ENCODE data around the gene BCL2. TPM values are rescaled to one million over a fixed set of nuclear protein-coding genes. Genes with fewer than 3 reads are reported as not detected.
A peak's percentile ranks its signal among the peaks of the same experiment; 100 is the strongest.

BCL2 gene
- total RNA-seq, 1 donor from 2014 or later: 16.5 TPM

- Mint-ChIP-seq H3K36me3 (peaks cover 3% of the 10 kb centered on the region), H3K9me3 (peaks cover 10% of the 10 kb centered on the region), H3K27ac (no peak overlapping the region), H3K27me3 (no peaks in the 10 kb centered on the region), H3K4me1 (ENCODE audit: unreplicated experiment) (peaks cover 15% of the 10 kb centered on the region), H3K4me3 (no peak overlapping the region)
- no peak for DNase-seq (ENCODE audit: extremely low spot score, unreplicated experiment)
- TF ChIP-seq CTCF (conservative IDR thresholded peaks at IDR 0.05): no peak
Observed at GRCh38 chr18:63100630-63101055, 218.9 kb downstream of the BCL2 start.

- Mint-ChIP-seq H3K9me3 (peaks cover 5% of the 10 kb centered on the region), H3K4me3 (no peak overlapping the region), H3K36me3 (peaks cover 3% of the 10 kb centered on the region), H3K27ac (peak overlapping the region; percentile 31), H3K27me3 (no peaks in the 10 kb centered on the region), H3K4me1 (ENCODE audit: unreplicated experiment) (peaks cover 15% of the 10 kb centered on the region)
- TF ChIP-seq CTCF (conservative IDR thresholded peaks at IDR 0.05): no peak
- DNase-seq (ENCODE audit: extremely low spot score, unreplicated experiment): no peak
Observed at GRCh38 chr18:63099848-63100629, 219.5 kb downstream of the BCL2 start.

GRCh38 chr18:63099091-63099840 lies 220.3 kb downstream of the BCL2 start:
- no peaks in the 10 kb centered on the region for H3K27me3 Mint-ChIP-seq
- H3K4me1 Mint-ChIP-seq (ENCODE audit: unreplicated experiment): peaks cover 15% of the 10 kb centered on the region
- no peak for TF ChIP-seq CTCF (conservative IDR thresholded peaks at IDR 0.05)
- H3K4me3 Mint-ChIP-seq: no peak overlapping the region
- peaks cover under 1% of the 10 kb centered on the region for H3K9me3 Mint-ChIP-seq
- H3K27ac Mint-ChIP-seq: peak overlapping the region; percentile 31
- DNase-seq (ENCODE audit: extremely low spot score, unreplicated experiment): no peak
- H3K36me3 Mint-ChIP-seq: no peaks in the 10 kb centered on the region

- DNase-seq (ENCODE audit: extremely low spot score, unreplicated experiment): no peak
- Mint-ChIP-seq H3K27ac (no peak overlapping the region), H3K9me3 (peaks cover 10% of the 10 kb centered on the region), H3K27me3 (peaks cover 4% of the 10 kb centered on the region), H3K4me3 (no peak overlapping the region), H3K36me3 (no peaks in the 10 kb centered on the region), H3K4me1 (ENCODE audit: unreplicated experiment) (peaks cover 15% of the 10 kb centered on the region)
- TF ChIP-seq CTCF (conservative IDR thresholded peaks at IDR 0.05): no peak
Observed at GRCh38 chr18:63098018-63098981, 221.3 kb downstream of the BCL2 start.

- Mint-ChIP-seq H3K4me3 (no peak overlapping the region), H3K27me3 (peaks cover 4% of the 10 kb centered on the region), H3K9me3 (peaks cover 11% of the 10 kb centered on the region), H3K4me1 (ENCODE audit: unreplicated experiment) (peaks cover 15% of the 10 kb centered on the region), H3K36me3 (no peaks in the 10 kb centered on the region), H3K27ac (no peak overlapping the region)
- no peak for TF ChIP-seq CTCF (conservative IDR thresholded peaks at IDR 0.05)
- DNase-seq (ENCODE audit: extremely low spot score, unreplicated experiment): no peak
Observed at GRCh38 chr18:63097178-63097577, 222.4 kb downstream of the BCL2 start.
